ENCODE data around the gene ATCAY. TPM values are rescaled to one million over a fixed set of nuclear protein-coding genes. Genes with fewer than 3 reads are reported as not detected.

ATCAY gene
- total RNA-seq, 2 donors from 2014 or later: 0.58 to 2.8 TPM

DNA sequence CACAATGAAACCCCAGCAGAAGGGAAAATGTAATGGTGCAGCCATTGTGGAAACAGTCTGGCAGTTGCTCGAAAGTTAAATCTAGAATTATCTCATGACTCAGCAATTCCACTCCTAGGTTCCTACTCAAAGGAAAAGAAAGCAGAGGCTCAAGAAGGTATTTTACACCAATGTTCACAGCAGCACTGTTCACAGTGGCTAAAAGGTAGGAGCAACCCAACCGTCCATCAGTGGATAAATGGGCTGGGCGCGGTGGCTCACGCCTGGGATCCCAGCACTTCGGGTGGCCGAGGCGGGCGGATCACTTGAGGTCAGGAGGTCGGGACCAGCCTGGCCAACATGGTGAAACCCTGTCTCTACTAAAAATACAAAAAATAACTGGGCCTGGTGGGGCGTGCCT is 37.5 kb upstream of the ATCAY start:
- TF ChIP-seq, protein P1, sequence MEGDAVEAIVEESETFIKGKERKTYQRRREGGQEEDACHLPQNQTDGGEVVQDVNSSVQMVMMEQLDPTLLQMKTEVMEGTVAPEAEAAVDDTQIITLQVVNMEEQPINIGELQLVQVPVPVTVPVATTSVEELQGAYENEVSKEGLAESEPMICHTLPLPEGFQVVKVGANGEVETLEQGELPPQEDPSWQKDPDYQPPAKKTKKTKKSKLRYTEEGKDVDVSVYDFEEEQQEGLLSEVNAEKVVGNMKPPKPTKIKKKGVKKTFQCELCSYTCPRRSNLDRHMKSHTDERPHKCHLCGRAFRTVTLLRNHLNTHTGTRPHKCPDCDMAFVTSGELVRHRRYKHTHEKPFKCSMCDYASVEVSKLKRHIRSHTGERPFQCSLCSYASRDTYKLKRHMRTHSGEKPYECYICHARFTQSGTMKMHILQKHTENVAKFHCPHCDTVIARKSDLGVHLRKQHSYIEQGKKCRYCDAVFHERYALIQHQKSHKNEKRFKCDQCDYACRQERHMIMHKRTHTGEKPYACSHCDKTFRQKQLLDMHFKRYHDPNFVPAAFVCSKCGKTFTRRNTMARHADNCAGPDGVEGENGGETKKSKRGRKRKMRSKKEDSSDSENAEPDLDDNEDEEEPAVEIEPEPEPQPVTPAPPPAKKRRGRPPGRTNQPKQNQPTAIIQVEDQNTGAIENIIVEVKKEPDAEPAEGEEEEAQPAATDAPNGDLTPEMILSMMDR (conservative IDR thresholded peaks at IDR 0.05): no peak
- no peaks in the 10 kb centered on the region for H3K27me3 ChIP-seq (ENCODE audit: control insufficient read depth, insufficient read depth, low read length, poor library complexity, severe bottlenecking)
- no peaks in the 10 kb centered on the region for H3K36me3 ChIP-seq (ENCODE audit: control insufficient read depth, insufficient read depth, low read length)
- Mint-ChIP-seq H3K27ac (no peak overlapping the region), H3K4me3 (no peak overlapping the region), H3K36me3 (ENCODE audit: low read depth) (no peaks in the 10 kb centered on the region), H3K27me3 (ENCODE audit: insufficient read depth) (peaks cover 4% of the 10 kb centered on the region), H3K9me3 (peaks cover 5% of the 10 kb centered on the region), H3K4me1 (no peaks in the 10 kb centered on the region)
- no peak for DNase-seq
- WGBS, 2 experiments (ENCODE audit: insufficient coverage in 1 of 2, insufficient read length in 1 of 2): 89 to 96% methylated on average over 3 to 11 of the region's 11 CpGs
- H3K9ac ChIP-seq (ENCODE audit: extremely low read depth, low read length, poor library complexity, severe bottlenecking): no peak overlapping the region
- H3K9me3 ChIP-seq (ENCODE audit: control insufficient read depth, low read length): peaks cover under 1% of the 10 kb centered on the region
- no peak overlapping the region for H3K4me3 ChIP-seq (ENCODE audit: low read length)
- H3K27ac ChIP-seq (ENCODE audit: low read depth, low read length): no peak overlapping the region
- H3K4me1 ChIP-seq (ENCODE audit: control insufficient read depth, insufficient read depth, low read length): no peaks in the 10 kb centered on the region

DNA sequence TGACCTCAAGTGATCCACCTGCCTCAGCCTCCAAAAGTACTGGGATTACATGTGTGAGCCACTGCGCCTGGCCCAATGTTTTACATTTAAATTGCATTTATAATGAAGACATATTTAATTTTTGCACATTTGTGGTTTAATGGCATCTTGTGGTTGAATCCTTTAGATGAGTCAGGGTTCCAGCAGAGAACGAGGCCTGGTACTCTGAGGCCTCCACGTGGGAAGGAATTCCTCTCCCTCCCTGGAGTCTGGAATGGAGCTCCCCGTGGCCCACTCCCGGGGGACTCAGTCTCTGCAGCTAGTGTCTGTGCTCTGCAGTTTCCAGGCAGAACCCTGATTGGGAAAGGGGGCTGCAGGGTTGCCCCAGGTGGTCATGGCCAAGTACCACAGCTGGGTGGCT is 35.9 kb upstream of the ATCAY start:
- Mint-ChIP-seq H3K27me3 (ENCODE audit: insufficient read depth) (no peaks in the 10 kb centered on the region), H3K9me3 (no peaks in the 10 kb centered on the region), H3K27ac (no peak overlapping the region), H3K36me3 (ENCODE audit: low read depth) (no peaks in the 10 kb centered on the region), H3K4me1 (no peaks in the 10 kb centered on the region), H3K4me3 (no peak overlapping the region)
- DNase-seq: no peak
- Histone ChIP-seq H3K4me1 (ENCODE audit: control insufficient read depth, insufficient read depth, low read length) (no peaks in the 10 kb centered on the region), H3K4me3 (ENCODE audit: low read length) (no peak overlapping the region), H3K36me3 (ENCODE audit: control insufficient read depth, insufficient read depth, low read length) (no peaks in the 10 kb centered on the region), H3K9me3 (ENCODE audit: control insufficient read depth, low read length) (no peaks in the 10 kb centered on the region), H3K27me3 (ENCODE audit: control insufficient read depth, insufficient read depth, low read length, poor library complexity, severe bottlenecking) (no peaks in the 10 kb centered on the region), H3K27ac (ENCODE audit: low read depth, low read length) (no peak overlapping the region), H3K9ac (ENCODE audit: extremely low read depth, low read length, poor library complexity, severe bottlenecking) (no peak overlapping the region)
- 87 to 92% methylated on average over 4 to 5 of the region's 5 CpGs for WGBS, 2 experiments (ENCODE audit: insufficient coverage in 1 of 2, insufficient read length in 1 of 2)
- TF ChIP-seq, protein P1 (conservative IDR thresholded peaks at IDR 0.05): no peak

DNA sequence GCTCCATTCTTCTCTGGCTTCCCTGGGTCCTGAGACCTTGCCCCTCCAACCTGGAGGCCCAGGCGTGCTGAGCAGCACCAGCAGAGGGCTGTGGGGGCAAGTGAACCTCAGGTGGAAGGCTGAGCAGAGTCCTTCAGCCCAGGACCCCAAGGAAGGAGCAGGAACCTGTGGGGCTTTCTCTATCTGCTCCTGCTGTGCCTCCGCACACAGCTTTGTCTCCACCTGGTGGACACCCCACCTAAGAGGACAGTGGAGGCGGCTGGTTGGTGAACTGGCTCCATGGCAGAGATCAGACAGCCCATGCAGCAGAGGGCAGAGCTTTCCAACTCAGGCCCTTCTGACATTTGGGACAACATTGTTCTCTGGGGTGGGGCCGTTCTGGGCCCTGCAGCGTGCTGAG is 31.4 kb upstream of the ATCAY start:
- H3K4me3 ChIP-seq (ENCODE audit: low read length): no peak overlapping the region
- H3K36me3 ChIP-seq (ENCODE audit: control insufficient read depth, insufficient read depth, low read length): peaks cover 14% of the 10 kb centered on the region
- H3K4me1 Mint-ChIP-seq: no peaks in the 10 kb centered on the region
- H3K4me1 ChIP-seq (ENCODE audit: control insufficient read depth, insufficient read depth, low read length): no peaks in the 10 kb centered on the region
- H3K27ac ChIP-seq (ENCODE audit: low read depth, low read length): no peak overlapping the region
- H3K27me3 ChIP-seq (ENCODE audit: control insufficient read depth, insufficient read depth, low read length, poor library complexity, severe bottlenecking): no peaks in the 10 kb centered on the region
- peaks cover 39% of the 10 kb centered on the region for H3K36me3 Mint-ChIP-seq (ENCODE audit: low read depth)
- no peak overlapping the region for H3K9ac ChIP-seq (ENCODE audit: extremely low read depth, low read length, poor library complexity, severe bottlenecking)
- H3K9me3 ChIP-seq (ENCODE audit: control insufficient read depth, low read length): peaks cover 23% of the 10 kb centered on the region
- TF ChIP-seq, protein P1 (conservative IDR thresholded peaks at IDR 0.05): peak; percentile 78
- no peak overlapping the region for H3K4me3 Mint-ChIP-seq
- peaks cover 29% of the 10 kb centered on the region for H3K9me3 Mint-ChIP-seq
- no peak overlapping the region for H3K27ac Mint-ChIP-seq
- peaks cover 2% of the 10 kb centered on the region for H3K27me3 Mint-ChIP-seq (ENCODE audit: insufficient read depth)
- 86 to 88% methylated on average over 4 to 5 of the region's 5 CpGs for WGBS, 2 experiments (ENCODE audit: insufficient coverage in 1 of 2, insufficient read length in 1 of 2)
- DNase-seq: peak; percentile 88

All from endodermal cell (in vitro differentiated cells).